Daoy (cell line): Measurements from ENCODE around the gene NHSL2. TPM values are rescaled to one million over a fixed set of nuclear protein-coding genes. Genes with fewer than 3 reads are reported as not detected.
"Not testable (repeated sequence)": the region's sequence is repeated elsewhere in the genome, so short reads cannot be mapped to it uniquely, and the experiment has no call there.

Experiments
- DNase-seq: peaks from one replicate; pipeline ENCODE4 v3.0.0-alpha.2; 2015; ENCODE audit warnings: low read depth
- total RNA-seq: library from RNA; depleted of rRNA; stranded (reverse); fragments of >200 nt; shearing (Covaris generic); gene quantifications from 2 replicates; pipeline ENCODE4 v1.2.3, GENCODE V29; 2014

Gene NHSL2
- total RNA-seq, 1 experiment from 2014 or later: 1.4 TPM

GRCh38 chrX:71923516-71923915 lies 12.9 kb downstream of the NHSL2 start:
- peak; percentile 30 for DNase-seq

GRCh38 chrX:71927040-71927439 lies 16.4 kb downstream of the NHSL2 start:
- no peak for DNase-seq

DNA sequence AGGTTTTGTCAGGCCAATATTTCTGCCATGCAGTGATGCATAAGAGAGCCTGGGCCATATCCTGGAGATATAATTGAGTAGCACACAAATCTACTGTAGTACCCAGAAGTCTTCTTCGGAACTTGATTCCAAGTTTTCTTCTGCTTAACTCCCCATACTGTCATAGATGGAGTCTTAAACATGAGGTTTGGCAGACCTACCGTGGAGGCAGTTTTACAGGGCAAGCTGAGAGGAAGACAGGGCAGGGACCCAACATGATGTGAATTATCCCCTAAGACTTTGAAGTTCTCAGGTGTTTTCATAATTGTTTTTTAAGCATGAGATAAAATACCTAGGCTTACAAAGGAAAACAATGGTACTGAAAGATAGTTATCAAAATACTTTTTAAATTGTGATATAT lies 18.2 kb downstream of the NHSL2 start:
- DNase-seq: no peak

DNA sequence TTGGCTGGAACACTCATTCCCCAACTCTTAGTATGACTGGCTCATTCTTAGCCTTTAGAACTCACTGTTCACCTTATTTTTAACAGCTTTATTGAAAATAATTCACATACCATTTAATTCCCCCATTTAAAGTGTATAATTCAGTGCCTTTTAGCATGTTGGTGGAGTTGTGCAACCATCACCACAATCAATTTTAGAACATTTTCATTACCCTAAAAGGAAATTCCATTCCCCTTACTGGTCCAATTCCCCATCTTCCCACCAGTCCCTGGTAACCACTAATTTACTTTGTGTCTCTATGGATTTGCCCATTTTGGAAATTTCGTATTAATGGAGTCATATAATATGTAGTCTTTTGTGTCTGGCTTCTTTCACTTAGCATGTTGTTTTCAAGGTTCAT lies 19.7 kb downstream of the NHSL2 start:
- no peak for DNase-seq

GRCh38 chrX:71935476-71935875 lies 24.8 kb downstream of the NHSL2 start:
- DNase-seq: no peak

DNA sequence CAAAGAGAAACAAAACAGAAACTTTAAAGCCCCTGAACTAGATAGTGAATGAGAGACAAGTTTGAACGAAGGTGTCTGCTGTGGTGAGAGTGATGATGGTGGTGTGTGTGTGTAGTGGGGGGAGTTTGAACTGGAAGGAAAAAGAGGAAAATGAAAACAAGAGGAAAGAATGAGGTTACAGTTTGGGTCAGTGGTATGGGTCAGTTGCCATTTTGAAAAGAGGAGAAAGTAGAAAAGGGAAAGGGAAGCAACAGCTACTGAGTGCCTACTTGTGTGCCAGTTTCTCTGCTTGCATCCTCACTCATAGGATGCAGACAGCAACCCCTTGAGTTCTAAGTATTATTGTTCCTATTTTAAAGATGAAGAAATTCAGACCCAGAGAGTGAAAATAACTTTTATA lies 26.0 kb downstream of the NHSL2 start:
- no peak for DNase-seq

DNA sequence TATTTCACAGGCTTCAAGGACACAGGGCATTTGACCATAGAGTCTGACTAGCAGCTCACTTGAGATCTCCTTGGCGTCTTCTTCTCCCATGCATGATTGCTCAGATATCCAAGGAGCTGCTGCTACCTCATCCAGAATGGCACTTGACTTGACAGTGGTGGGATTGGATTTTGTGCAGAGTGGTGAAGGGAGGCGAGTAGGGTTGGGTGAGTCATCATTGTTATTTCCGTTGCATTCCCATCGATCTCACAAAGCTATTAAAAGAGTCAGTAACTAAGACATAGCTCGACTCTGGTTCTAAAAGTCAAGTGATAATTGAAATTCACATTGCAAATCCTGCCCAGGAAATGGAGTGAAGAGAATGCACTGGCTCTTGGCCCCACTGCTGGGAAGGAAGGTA lies 27.7 kb downstream of the NHSL2 start:
- DNase-seq: peak; percentile 21

GRCh38 chrX:71941145-71941544 lies 30.5 kb downstream of the NHSL2 start:
- no peak for DNase-seq

DNA sequence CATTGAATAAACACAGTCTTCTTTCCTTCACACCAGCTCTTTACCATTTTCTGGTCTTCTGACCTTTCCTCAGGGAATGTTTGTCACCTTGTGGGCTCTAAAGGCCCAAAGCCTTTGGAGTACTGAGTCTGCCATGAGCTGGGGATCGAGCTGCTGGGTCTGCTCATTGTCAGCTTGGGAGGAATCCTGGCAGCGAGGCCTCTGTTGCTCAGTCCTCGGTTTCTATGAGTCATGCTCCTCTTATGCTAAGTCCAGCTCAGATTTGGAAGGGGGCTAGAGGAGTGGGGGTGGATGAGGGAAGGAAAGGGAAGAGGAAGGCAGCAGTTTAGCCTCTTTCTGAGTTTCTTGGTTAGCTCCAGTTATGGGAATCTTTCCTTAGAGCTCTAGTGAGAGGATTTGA lies 31.1 kb downstream of the NHSL2 start:
- DNase-seq: peak; percentile 70

DNA sequence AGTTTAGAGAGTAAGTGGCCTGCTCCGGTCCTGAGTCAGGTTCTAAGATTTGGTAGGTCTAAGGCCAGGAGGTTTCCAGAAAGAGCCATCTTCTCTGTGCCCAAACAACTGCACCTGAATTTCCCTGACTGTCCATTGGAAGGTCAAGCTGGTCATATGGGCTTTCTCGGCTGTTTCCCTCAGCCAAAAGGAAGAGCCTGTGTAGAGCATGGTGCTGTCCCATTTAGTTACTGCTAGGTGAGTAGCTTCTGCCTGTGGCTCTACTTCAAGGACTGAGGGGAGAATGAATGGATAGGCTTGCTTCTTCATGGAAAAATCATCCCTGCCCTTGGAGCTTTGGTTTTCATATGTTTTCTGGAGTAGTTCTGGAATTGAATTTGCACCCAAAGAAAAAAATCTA lies 33.7 kb downstream of the NHSL2 start:
- no peak for DNase-seq

- DNase-seq: no peak
These were observed 34.7 kb downstream of the NHSL2 start for GRCh38 chrX:71945237-71945805.

- no peak for DNase-seq
These were observed 38.7 kb downstream of the NHSL2 start for GRCh38 chrX:71949363-71949762.

DNA sequence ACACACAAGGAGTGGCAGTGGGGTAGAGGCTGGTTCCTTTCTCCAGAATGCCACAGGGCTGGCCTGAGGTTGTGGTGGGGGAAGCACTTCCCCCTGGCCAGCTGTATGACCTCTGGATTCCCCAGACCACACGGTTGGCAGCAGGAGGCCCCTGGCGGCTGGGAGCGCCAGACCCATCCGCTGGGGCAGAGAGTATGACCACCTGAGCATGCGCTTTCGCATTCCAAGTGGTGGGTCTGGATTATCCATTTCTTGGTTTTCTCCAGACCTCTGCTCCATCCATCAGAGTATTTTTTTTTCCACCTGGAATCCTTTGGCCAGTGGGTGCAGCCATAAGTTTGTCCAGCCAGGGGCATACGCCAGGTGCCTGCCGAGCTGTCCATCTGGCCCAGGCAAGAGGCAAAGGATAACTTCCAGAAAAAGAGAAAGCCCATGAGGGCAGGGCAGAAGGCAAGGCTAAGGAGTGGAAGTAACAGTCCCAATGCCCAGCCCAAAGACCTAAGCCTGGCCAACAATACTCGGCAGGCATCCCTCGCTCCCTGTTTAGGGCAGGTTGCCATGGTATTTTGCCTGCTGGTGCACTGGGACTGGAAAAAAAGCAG lies 39.3 kb downstream of the NHSL2 start:
- no peak for DNase-seq

- DNase-seq: no peak
These were observed 42.7 kb downstream of the NHSL2 start for GRCh38 chrX:71953391-71953790.

- no peak for DNase-seq
These were observed 43.3 kb downstream of the NHSL2 start for GRCh38 chrX:71953946-71954345.

GRCh38 chrX:71954458-71954857 lies 43.8 kb downstream of the NHSL2 start:
- no peak for DNase-seq

GRCh38 chrX:71955530-71956120 lies 45.0 kb downstream of the NHSL2 start:
- no peak for DNase-seq

GRCh38 chrX:71958281-71958675 lies 47.6 kb downstream of the NHSL2 start:
- DNase-seq: no peak

DNA sequence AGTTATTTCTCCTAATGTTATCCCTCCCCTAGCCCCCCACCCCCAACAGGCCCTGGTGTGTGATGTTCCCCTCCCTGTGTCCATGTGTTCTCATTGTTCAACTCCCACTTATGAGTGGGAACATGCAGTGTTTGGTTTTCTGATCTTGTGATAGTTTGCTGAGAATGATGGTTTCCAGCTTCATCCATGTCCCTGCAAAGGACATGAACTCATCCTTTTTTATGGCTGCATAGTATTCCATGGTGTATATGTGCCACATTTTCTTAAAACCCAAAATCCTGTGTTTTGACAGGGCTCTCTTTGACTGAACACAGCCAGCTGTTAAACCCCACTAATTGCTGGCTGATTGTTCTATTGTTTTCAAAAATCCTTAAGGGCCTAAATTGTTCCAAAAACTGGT lies 53.5 kb downstream of the NHSL2 start:
- not testable (repeated sequence) for DNase-seq

DNA sequence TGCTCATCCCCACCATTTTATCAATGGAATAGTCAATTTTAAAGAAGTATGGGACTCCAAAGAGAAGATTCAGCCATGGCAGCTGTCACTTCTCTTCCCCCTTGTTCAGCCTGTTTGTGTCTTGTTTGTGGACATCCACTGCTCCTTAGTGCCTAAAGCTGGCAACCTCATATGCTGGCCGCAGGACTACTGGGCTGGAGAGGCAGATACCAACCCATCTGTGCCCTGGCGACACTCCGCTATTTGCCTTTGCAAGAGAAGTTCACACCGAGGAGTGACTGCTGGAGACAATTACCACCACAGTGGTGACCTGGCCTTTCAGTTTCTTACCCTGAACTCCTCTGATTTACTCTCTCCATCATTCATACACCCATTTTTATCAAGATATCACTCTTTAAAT lies 64.3 kb downstream of the NHSL2 start:
- no peak for DNase-seq

- DNase-seq: peak; percentile 32
These were observed 66.1 kb downstream of the NHSL2 start for GRCh38 chrX:71976753-71977152.

DNA sequence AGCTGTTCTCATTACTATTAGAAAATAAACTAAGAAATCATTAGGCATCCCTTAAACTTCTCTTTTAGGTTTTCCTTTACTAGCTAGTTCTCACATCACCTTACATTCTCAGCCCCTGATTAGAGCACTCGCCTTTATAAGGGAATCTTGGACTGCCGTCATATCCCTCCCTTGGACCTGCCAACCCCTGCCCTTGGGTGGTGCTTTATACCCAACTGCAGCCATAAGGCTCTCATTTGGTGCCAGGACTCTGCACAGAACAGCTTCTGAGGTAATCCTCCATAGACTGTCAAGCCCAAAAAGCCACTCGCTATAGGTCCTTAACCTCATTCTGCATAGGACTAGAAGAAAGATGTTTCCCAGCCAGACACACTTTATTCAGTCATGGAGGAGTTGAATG lies 67.5 kb downstream of the NHSL2 start:
- DNase-seq: no peak

DNA sequence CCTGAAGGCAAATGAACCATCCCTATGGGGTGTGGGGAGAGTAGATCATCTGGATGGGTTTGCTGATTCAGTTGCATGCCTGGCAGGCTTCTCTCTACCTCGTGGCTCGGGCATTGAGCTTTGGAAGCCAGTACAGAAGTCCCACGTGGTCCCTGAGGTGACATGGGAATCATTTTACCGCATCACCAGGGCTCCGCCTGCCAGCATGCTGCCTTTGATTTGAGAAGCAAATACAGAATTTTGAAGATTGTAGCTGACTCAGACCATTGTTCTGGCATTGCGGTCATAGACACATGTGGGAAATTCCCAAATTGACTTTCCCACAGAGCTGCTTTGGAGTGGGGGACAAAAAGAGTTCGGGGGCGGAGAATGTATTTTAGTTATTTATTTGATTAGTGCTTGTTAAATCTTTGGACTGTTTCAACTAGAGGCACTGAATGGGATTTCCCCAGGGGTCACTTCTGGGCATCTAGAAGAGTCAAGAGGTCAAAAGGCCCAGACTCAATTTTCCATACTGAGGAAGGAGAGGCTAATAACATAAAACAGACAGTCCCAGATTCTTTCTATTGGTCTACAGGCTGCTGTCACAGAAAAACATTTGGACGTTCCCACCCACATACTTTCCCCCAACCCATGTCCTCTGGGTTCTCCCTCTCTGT lies 79.3 kb downstream of the NHSL2 start:
- peak; percentile 86 for DNase-seq
